ENCODE measurements around the gene CHST7. TPM values are rescaled to one million over a fixed set of nuclear protein-coding genes. Genes with fewer than 3 reads are reported as not detected.

CHST7 gene
- total and polyA plus RNA-seq, 9 donors, result 5.9 to 144 (median 25.3) TPM

DNA sequence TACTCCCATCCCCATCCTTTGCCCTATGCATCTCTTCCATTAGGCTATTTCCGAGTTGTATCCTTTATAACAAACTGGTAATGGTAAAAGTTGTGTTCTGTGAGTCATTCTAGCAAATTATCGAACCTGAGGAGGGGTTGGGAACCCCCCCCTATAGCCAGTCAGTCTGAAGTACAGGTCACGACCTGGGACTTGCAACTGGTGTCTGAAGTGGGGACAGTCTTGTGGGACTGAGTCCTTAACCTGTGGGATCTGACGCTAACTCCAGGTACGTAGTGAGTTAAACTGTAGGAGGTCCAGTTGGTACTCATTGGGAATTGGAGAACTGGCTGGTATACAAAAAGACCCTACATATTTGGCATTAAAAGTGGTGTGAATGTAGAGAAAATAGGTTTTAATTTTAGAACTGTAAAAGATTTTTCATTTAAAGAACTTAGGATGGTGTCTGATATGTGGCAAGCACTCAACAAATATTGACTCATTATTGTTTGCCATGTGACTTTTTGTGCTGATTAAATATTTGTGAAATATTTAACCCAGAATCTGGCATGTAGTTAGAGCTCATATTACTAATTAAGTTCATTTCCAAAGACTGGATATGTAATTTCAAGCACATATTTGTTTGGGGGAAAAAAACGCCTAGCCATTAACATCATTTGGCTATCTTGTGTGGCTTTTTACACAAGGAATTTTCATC lies 50.7 kb downstream of the CHST7 start:
- no peaks in the 10 kb centered on the region for H3K36me3 ChIP-seq
- H3K27me3 ChIP-seq, result no peaks in the 10 kb centered on the region
- TF ChIP-seq CTCF (IDR thresholded peaks at IDR 0.05) (no peak), POLR2A (IDR thresholded peaks at IDR 0.05) (no peak), EP300 (IDR thresholded peaks at IDR 0.05) (no peak)
- 69 to 74% (median 72%) methylated on average over 6 of the region's 6 CpGs for WGBS, 3 donors
- H3K4me1 ChIP-seq (ENCODE audit: insufficient read depth), result peaks cover 8% of the 10 kb centered on the region
- DNase-seq, result no peak
- H3K9me3 ChIP-seq, result no peaks in the 10 kb centered on the region
- intact Hi-C loops (cut with DNase I), result no loop called here
- no peak overlapping the region for H3K4me3 ChIP-seq
- no peak overlapping the region for H3K27ac ChIP-seq

- Histone ChIP-seq H3K36me3 (no peaks in the 10 kb centered on the region), H3K9me3 (no peaks in the 10 kb centered on the region), H3K27me3 (no peaks in the 10 kb centered on the region), H3K4me1 (ENCODE audit: insufficient read depth) (peaks cover 11% of the 10 kb centered on the region), H3K4me3 (no peak overlapping the region), H3K27ac (peak overlapping the region in 1 of 2 donors; percentile 35)
- DNase-seq, result no peak
- WGBS, 3 donors, result 76 to 85% (median 82%) methylated on average over 7 of the region's 7 CpGs
- TF ChIP-seq EP300 (IDR thresholded peaks at IDR 0.05) (no peak), POLR2A (IDR thresholded peaks at IDR 0.05) (no peak), CTCF (IDR thresholded peaks at IDR 0.05) (no peak)
- intact Hi-C loops (cut with DNase I), result no loop called here
Measured at GRCh38 chrX:46626566-46626965, 53.0 kb downstream of the CHST7 start.

DNA sequence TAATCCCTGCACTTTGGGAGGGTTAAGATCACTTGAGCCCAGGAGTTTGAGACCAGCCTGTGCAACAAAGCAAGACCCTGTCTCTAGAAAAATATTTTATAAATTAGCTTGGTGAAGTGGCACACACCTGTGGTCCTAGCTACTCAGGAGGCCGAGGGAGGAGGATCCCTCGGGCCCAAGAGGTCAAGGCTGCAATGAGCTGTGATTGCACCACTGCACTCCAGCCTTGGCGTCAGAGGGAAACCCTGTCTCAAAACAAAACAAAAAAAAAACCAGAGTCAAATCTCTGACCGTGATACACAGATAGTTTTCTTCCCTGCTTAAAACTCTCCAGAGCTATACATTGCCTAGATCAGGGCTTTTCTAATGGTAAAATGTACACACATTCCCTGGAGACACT lies 53.5 kb downstream of the CHST7 start:
- 28 to 47% (median 44%) methylated on average over 4 of the region's 4 CpGs for WGBS, 3 donors
- H3K27ac ChIP-seq, result peak overlapping the region in 1 of 2 donors; percentile 35

GRCh38 chrX:46627711-46628419 lies 54.3 kb downstream of the CHST7 start:
- Histone ChIP-seq H3K27me3 (no peaks in the 10 kb centered on the region), H3K9me3 (no peaks in the 10 kb centered on the region), H3K36me3 (no peaks in the 10 kb centered on the region), H3K27ac (peak overlapping the region; percentile 8 to 45), H3K4me3 (no peak overlapping the region), H3K4me1 (ENCODE audit: insufficient read depth) (peaks cover 11% of the 10 kb centered on the region)
- peak; percentile 20 to 61 (median 56) for DNase-seq
- 36 to 46% (median 42%) methylated on average over 10 of the region's 10 CpGs for WGBS, 3 donors
- intact Hi-C loops (cut with DNase I), result no loop called here
- TF ChIP-seq CTCF (IDR thresholded peaks at IDR 0.05) (no peak), EP300 (IDR thresholded peaks at IDR 0.05) (no peak), POLR2A (IDR thresholded peaks at IDR 0.05) (no peak)

More for the DNA sequence above, 53.5 kb downstream of the CHST7 start:
- DNase-seq, result peak in 2 of 5 donors; percentile 21 to 54
- intact Hi-C loops (cut with DNase I), result no loop called here
- Histone ChIP-seq H3K27me3 (no peaks in the 10 kb centered on the region), H3K4me3 (no peak overlapping the region), H3K9me3 (no peaks in the 10 kb centered on the region), H3K4me1 (ENCODE audit: insufficient read depth) (peaks cover 11% of the 10 kb centered on the region), H3K36me3 (no peaks in the 10 kb centered on the region)
- TF ChIP-seq CTCF (IDR thresholded peaks at IDR 0.05) (no peak), POLR2A (IDR thresholded peaks at IDR 0.05) (no peak), EP300 (IDR thresholded peaks at IDR 0.05) (no peak)

All from ovary (tissue), 9 donors.